ENCODE results near the gene RACK1. TPM values are rescaled to one million over a fixed set of nuclear protein-coding genes. Genes with fewer than 3 reads are reported as not detected.

Gene RACK1
- total and polyA plus RNA-seq, 2 of the 13 experiments (the other 11 are each of a cell fraction or from before 2014, with no cell fraction given) = 2,514 to 6,141 TPM

GRCh38 chr5:181241393-181241975 is 2.2 kb downstream of the RACK1 start (continued):
- no peak for TF ChIP-seq ZNF550 (CRISPR knock-in tag; IDR thresholded peaks at IDR 0.05; ENCODE audit: borderline replicate concordance)
- no peak for TF ChIP-seq KLF13 (CRISPR knock-in tag; IDR thresholded peaks at IDR 0.05)
- TF ChIP-seq TCF12 (IDR thresholded peaks at IDR 0.05) = no peak
- TF ChIP-seq TCF12 (CRISPR knock-in tag; IDR thresholded peaks at IDR 0.05) = no peak
- no peak for TF ChIP-seq ZNF562 (CRISPR knock-in tag; IDR thresholded peaks at IDR 0.05; ENCODE audit: borderline replicate concordance)
- TF ChIP-seq LBX2 (CRISPR knock-in tag; IDR thresholded peaks at IDR 0.05; ENCODE audit: borderline replicate concordance) = no peak
- no peak for TF ChIP-seq EP300 (IDR thresholded peaks at IDR 0.05; ENCODE audit: low read depth in 2 of 2, low read length in 2 of 2)
- TF ChIP-seq EP300 (CRISPR knock-in tag; IDR thresholded peaks at IDR 0.05; ENCODE audit: borderline replicate concordance) = no peak
- no peak for TF ChIP-seq ZBTB14 (CRISPR knock-in tag; IDR thresholded peaks at IDR 0.05)
- no peak for TF ChIP-seq ZNF260 (CRISPR knock-in tag; IDR thresholded peaks at IDR 0.05; ENCODE audit: borderline replicate concordance, low read depth)
- no peak for TF ChIP-seq ZFP62 (CRISPR knock-in tag; IDR thresholded peaks at IDR 0.05)
- no peak for TF ChIP-seq NR2C2 (CRISPR knock-in tag; IDR thresholded peaks at IDR 0.05; ENCODE audit: borderline replicate concordance)
- no peak for TF ChIP-seq ZNF468 (CRISPR knock-in tag; IDR thresholded peaks at IDR 0.05)
- no peak for TF ChIP-seq ZBTB43 (CRISPR knock-in tag; conservative IDR thresholded peaks at IDR 0.05)
- TF ChIP-seq CREB3 (CRISPR knock-in tag; IDR thresholded peaks at IDR 0.05) = no peak
- no peak for TF ChIP-seq ZNF34 (CRISPR knock-in tag; IDR thresholded peaks at IDR 0.05; ENCODE audit: borderline replicate concordance)
- TF ChIP-seq ZNF350 (CRISPR knock-in tag; IDR thresholded peaks at IDR 0.05; ENCODE audit: borderline replicate concordance, low read depth) = no peak
- no peak for TF ChIP-seq KIAA2018 (CRISPR knock-in tag; IDR thresholded peaks at IDR 0.05; ENCODE audit: borderline replicate concordance)

Measured in HepG2 (cell line).